NCI-H1417 treated with DMSO at 0.1 percent for 48 hours (cell line): ENCODE data around the gene SOX18.

Source experiments
- DNase-seq: peaks from one replicate; lab custom pipeline; 2025; lab: John Stamatoyannopoulos, UW

Gene SOX18

GRCh38 chr20:64080013-64080812, 30.8 kb upstream of the SOX18 start, which contains the start of gene OPRL1:
TSS of gene OPRL1 (plus strand) at chr20:64080082. CDS start at chr20:64092721, 12,639 bp downstream.
- no peak for DNase-seq

- no peak for DNase-seq
These were observed 30.0 kb upstream of the SOX18 start, which contains the start of gene RGS19 for GRCh38 chr20:64079273-64080012. TSS of gene RGS19 (minus strand) at chr20:64079518. CDS start at chr20:64076886, 2,632 bp downstream.

GRCh38 chr20:64078934-64079272, 29.5 kb upstream of the SOX18 start:
- no peak for DNase-seq

- no peak for DNase-seq
These were observed 28.6 kb upstream of the SOX18 start for GRCh38 chr20:64077876-64078551.

- DNase-seq, result no peak
These were observed 28.1 kb upstream of the SOX18 start for GRCh38 chr20:64077541-64077875.

- no peak for DNase-seq
These were observed 27.7 kb upstream of the SOX18 start for GRCh38 chr20:64077094-64077493.

GRCh38 chr20:64076061-64076997, 26.9 kb upstream of the SOX18 start:
- DNase-seq, result no peak

- no peak for DNase-seq
These were observed 26.1 kb upstream of the SOX18 start for GRCh38 chr20:64075556-64075955.

- no peak for DNase-seq
These were observed 25.5 kb upstream of the SOX18 start for GRCh38 chr20:64074963-64075362.

- no peak for DNase-seq
These were observed 24.8 kb upstream of the SOX18 start for GRCh38 chr20:64074184-64074789.

GRCh38 chr20:64073476-64074183, 24.2 kb upstream of the SOX18 start:
- DNase-seq, result no peak

- no peak for DNase-seq
These were observed 23.1 kb upstream of the SOX18 start for GRCh38 chr20:64072498-64073063.

- DNase-seq, result no peak
These were observed 22.2 kb upstream of the SOX18 start for GRCh38 chr20:64071341-64072332.

GRCh38 chr20:64070244-64070993, 21.0 kb upstream of the SOX18 start:
- DNase-seq, result no peak

- no peak for DNase-seq
These were observed 20.3 kb upstream of the SOX18 start for GRCh38 chr20:64069614-64070243.

GRCh38 chr20:64069209-64069613, 19.8 kb upstream of the SOX18 start:
- DNase-seq, result no peak

GRCh38 chr20:64068386-64069208, 19.2 kb upstream of the SOX18 start:
- DNase-seq, result peak; percentile 23
